DMS114 treated with DMSO at 0.1 percent for 48 hours (cell line): ENCODE results near the gene ARHGEF28.

ENCODE experiments used
- DNase-seq: peaks from one replicate; lab custom pipeline; 2025; ENCODE audit not compliant: unreplicated experiment; lab: John Stamatoyannopoulos, UW

The ARHGEF28 gene

GRCh38 chr5:73954381-73954780, 328.4 kb downstream of the ARHGEF28 start:
- DNase-seq = no peak

GRCh38 chr5:73955271-73955846, 329.4 kb downstream of the ARHGEF28 start:
- no peak for DNase-seq

GRCh38 chr5:73957397-73958001, 331.5 kb downstream of the ARHGEF28 start:
- DNase-seq = no peak

- no peak for DNase-seq
These were observed 332.0 kb downstream of the ARHGEF28 start for GRCh38 chr5:73958037-73958436.

GRCh38 chr5:73960023-73960422, 334.0 kb downstream of the ARHGEF28 start:
- DNase-seq = no peak

GRCh38 chr5:73960426-73960825, 334.4 kb downstream of the ARHGEF28 start:
- DNase-seq = no peak

GRCh38 chr5:73962801-73963425, 336.9 kb downstream of the ARHGEF28 start:
- no peak for DNase-seq

- no peak for DNase-seq
These were observed 338.4 kb downstream of the ARHGEF28 start for GRCh38 chr5:73964352-73964865.

GRCh38 chr5:73966451-73966850, 340.5 kb downstream of the ARHGEF28 start:
- DNase-seq = no peak

- DNase-seq = no peak
These were observed 341.4 kb downstream of the ARHGEF28 start for GRCh38 chr5:73967347-73967746.

GRCh38 chr5:73968246-73968645, 342.2 kb downstream of the ARHGEF28 start:
- DNase-seq = no peak

GRCh38 chr5:73968729-73969128, 342.7 kb downstream of the ARHGEF28 start:
- DNase-seq = no peak

GRCh38 chr5:73969195-73970036, 343.4 kb downstream of the ARHGEF28 start:
- no peak for DNase-seq

GRCh38 chr5:73971326-73971725, 345.3 kb downstream of the ARHGEF28 start:
- DNase-seq = no peak

- DNase-seq = no peak
These were observed 347.1 kb downstream of the ARHGEF28 start for GRCh38 chr5:73973135-73973534.

GRCh38 chr5:73974871-73975360, 348.9 kb downstream of the ARHGEF28 start:
- DNase-seq = no peak

GRCh38 chr5:73975845-73976244, 349.8 kb downstream of the ARHGEF28 start:
- DNase-seq = no peak

GRCh38 chr5:73977146-73977545, 351.1 kb downstream of the ARHGEF28 start:
- no peak for DNase-seq

GRCh38 chr5:73979321-73979720, 353.3 kb downstream of the ARHGEF28 start:
- no peak for DNase-seq

GRCh38 chr5:73981704-73982103, 355.7 kb downstream of the ARHGEF28 start:
- DNase-seq = no peak

- DNase-seq = no peak
These were observed 357.6 kb downstream of the ARHGEF28 start for GRCh38 chr5:73983644-73984043.
